ENCODE data around the gene COBLL1.

Gene COBLL1

GRCh38 chr2:164879901-164880535 lies 38.4 kb upstream of the COBLL1 start:
- DNase-seq (ENCODE audit: low read depth): no peak
- no peak for TF ChIP-seq CTCF (conservative IDR thresholded peaks at IDR 0.05; ENCODE audit: low read length)
- H3K4me3 ChIP-seq (ENCODE audit: low read length): no peak overlapping the region

DNA sequence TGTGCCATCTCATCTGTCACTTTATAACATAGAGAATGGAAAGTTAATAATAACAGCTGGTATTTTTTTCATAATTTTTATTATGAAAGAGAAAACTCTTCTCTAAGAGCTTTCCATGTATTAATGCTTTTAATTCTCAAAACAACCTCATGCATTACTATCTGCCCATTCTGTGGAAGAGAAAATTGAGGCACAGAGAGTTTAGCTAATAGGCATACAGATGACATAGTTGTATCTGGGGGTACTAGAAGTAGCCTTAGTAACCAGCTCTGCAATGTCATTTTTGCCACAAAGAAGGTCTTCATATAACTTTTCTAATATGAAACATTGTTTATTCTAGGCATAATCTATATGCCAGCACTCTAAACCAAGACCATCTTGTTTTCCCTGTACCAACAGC lies 36.3 kb upstream of the COBLL1 start:
- no peak for DNase-seq (ENCODE audit: low read depth)
- TF ChIP-seq CTCF (conservative IDR thresholded peaks at IDR 0.05; ENCODE audit: low read length): no peak

DNA sequence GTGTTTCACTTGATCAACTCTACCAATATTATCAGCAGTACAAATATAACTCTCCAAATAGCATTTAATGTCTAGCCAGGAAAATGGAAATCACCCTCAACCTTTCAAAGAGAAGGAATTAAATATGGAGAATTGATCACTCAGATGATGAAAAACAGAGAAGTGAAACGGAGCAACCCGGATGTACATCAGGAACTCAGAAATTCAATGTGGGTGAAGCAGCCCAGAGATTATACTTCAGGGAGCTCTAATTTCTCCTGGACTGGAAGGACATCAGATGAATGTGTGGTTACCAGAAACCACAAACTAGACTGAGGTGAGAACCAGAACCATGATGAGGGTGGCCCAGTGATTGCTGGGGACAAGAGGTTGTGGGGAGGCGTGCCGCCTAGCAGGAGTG lies 35.5 kb upstream of the COBLL1 start:
- no peak overlapping the region for H3K4me3 ChIP-seq (ENCODE audit: low read length)
- TF ChIP-seq CTCF (conservative IDR thresholded peaks at IDR 0.05; ENCODE audit: low read length): no peak
- DNase-seq (ENCODE audit: low read depth): no peak

More for the DNA sequence above, 36.3 kb upstream of the COBLL1 start:
- no peak overlapping the region for H3K4me3 ChIP-seq (ENCODE audit: low read length)

DNA sequence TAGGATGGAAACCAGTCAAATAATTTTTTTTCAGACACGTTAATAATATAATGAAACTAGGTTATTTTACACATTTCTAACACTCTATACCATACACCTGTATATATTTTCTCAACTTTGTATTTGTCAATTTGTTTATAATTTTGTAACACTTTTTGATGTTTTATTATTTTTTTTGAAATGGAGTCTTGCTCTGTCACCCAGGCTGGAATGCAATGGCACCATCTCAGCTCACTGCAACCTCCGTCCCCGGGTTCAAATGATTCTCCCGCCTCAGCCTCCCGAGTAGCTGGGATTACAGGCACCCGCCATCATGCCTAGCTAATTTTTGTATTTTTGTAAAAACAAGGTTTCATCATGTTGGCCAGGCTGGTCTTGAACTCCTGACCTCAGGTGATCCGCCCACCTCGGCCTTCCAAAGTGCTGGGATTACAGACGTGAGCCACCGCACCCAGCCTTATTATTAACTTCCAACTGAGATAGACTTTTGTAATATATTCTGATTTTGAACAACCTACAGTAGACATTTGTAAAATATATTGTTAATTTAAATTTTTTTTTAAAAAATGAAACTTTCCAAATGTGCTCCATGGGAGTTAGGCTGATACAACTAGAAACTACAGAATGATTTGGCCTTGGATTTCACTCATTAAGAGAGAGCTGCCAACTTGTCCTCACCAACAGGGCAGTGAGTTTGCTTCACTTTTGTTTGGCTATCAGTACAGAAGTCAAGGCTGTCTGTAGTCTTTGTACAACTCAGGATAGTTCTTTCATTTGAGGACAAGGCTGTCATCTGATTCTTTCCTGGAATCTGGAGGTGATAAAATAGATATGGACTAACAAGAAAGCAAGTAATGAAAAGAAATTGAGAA lies 33.9 kb upstream of the COBLL1 start:
- DNase-seq (ENCODE audit: low read depth): no peak
- no peak overlapping the region for H3K4me3 ChIP-seq (ENCODE audit: low read length)
- no peak for TF ChIP-seq CTCF (conservative IDR thresholded peaks at IDR 0.05; ENCODE audit: low read length)

DNA sequence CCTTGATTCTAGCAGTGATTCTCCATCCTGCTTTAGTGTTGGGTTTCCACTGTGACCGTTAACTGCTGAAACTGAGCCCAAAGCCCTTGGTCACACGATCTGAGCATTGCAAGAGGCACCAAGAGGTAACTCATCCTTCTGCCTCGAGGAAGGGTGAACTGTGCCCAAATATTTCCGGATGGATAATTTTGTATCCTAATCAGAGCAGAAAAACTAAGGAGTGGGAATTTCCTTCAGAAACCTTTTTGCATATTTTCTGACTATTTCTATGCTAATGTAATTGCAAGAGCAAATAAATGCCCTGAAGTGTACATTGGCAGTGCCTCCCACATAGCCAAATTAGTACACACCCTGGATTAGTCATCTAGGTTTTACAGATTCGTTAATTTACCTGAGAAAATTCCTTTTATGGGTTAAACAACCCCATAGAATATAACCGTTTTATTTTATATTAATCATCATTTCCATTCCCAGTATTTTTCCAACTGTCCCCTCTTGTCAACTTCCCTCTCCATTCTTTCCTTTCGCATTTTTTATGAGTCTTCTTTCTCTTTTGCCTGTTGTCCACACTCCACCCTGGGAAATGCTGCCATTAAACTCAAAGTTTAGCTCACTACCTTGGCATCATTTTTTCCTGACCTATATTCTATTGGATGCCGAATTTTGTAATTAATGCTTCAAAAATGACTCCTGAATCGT lies 31.7 kb upstream of the COBLL1 start:
- TF ChIP-seq CTCF (conservative IDR thresholded peaks at IDR 0.05; ENCODE audit: low read length): no peak
- no peak overlapping the region for H3K4me3 ChIP-seq (ENCODE audit: low read length)
- no peak for DNase-seq (ENCODE audit: low read depth)

DNA sequence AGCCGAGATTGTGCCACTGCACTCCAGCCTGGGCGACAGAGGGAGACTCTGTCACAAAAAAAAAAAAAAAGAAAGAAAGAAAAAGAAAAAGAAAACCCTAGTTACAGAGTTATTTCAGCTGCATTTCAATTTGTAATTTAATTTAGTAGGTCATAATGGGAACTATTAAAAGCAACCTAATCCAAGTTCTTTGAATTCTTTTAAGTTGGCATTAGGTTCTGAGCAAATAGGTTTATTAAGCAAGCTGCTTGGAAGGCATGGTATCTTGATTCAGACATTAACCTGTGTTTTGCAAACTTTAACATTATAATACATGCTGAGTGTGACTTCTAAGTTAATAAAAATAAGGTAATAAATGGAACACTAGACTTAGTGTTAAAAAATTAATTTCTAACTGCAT lies 29.8 kb upstream of the COBLL1 start:
- H3K4me3 ChIP-seq (ENCODE audit: low read length): no peak overlapping the region
- no peak for DNase-seq (ENCODE audit: low read depth)
- TF ChIP-seq CTCF (conservative IDR thresholded peaks at IDR 0.05; ENCODE audit: low read length): no peak

All from AG10803 (cell line).